ENCODE data around the gene ACYP1.
"Not testable (repeated sequence)": the region's sequence is repeated elsewhere in the genome, so short reads cannot be mapped to it uniquely, and the experiment has no call there.

ACYP1 gene

DNA sequence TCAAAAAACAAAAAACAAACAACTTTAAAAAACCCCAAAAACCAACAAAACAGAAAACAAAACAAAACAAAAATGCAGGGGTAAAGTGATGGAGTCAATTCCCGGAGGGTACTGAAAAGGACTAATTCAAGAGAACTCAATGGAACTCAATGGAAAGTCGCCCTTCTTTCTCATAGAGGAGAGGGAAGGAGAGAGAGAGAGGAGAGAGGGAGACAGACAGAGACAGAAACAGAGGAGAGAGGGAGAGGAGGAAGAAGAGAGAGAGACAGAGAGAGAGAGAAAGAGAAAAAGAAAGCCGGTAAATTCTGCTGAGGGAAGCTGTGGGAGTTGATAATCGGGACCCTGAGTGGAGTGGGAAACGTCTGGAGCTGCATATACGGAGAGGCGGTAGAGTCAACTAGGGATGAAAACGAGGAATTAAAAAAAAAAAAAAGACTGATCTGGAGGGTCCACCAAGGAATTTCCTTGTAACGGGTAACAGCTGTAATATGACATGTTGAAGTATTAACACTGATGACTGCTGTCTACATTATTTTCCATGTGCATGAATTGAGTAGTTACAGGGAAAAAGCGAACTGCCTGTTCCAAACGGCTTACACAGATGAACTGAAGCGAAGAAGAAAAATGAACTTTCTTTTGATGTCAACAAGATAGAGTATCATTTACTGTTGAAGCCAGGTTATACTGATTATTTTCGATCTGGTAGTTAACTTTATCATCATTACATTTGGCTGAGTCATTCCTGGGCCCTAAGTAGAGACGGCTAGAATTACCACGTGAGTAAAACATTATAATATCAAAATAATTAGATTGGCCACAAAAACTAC is 4.7 kb upstream of the ACYP1 start:
- DNase-seq (ENCODE audit: low spot score), result no peak

DNA sequence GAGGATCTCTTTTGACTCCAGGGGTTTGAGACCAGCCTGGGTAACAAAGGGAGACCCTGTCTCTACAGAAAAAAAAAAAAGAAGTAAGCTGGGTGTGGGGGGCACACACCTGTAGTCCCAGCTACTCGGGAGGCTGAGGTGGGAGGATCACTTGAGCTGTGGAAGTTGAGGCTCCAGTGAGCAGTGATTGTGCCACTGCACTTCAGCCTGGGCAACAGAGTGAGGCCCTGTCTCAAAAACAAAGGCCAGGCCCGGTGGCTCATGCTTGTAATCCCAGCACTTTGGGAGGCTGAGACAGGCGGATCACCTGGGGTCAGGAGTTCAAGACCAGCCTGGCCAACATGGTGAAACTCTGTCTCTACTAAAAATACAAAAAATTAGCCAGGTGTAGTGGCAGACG is 3.9 kb upstream of the ACYP1 start:
- not testable (repeated sequence) for DNase-seq (ENCODE audit: low spot score)

DNA sequence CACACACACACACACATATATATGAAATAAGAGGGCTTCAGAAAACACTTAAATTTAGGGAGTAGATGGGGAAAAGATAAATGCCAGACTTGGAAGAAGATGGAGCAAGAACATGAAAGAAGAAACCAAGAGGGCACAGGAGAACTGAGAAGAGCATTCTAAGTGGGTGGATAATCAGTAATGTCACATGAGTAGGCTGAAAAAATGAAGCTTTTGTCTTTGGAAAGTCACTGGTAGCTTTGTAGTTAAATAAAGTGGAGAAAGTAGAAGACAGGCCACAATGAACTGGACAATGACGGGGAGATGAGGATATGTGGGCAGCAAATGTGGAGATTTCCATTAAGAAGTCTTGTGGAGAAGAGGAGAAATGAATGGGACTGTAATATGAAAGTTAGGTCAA is 3.4 kb upstream of the ACYP1 start:
- DNase-seq (ENCODE audit: low spot score), result no peak

DNA sequence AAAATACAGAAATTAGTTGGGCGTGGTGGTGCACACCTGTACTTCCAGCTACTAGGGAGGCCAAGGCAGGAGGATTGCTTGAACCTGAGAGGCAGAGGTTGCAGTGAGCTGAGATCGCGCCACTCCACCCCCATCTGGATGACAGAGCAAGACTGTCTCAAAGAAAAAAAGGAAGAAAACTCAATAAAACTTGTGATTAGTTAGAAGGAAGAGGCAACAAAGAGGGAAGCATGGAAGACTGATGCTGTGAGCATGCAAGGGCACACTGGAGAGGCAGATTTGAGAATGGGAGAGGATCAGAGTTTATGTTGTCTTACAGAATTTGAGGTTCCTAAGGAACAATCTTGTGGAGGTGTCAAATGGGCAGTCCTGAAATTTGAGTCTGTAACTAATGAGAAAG is 2.9 kb upstream of the ACYP1 start:
- DNase-seq (ENCODE audit: low spot score), result no peak

DNA sequence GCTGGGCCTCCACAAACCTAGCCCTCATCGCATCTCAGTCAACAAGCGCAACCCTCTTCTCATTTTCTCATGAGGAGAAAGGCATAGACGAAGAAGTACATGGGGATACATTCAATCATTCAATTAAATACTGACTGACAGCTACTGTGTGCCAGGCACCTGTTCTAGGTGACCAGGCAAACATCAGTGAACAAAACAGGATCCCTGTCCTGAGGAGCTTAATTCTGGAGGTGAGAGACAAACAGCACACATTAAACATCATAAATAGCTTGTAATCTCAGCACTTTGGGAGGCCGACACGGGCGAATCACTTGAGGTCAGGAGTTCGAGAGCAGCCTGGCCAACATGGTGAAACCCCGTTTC is 362 bp upstream of the ACYP1 start:
- DNase-seq (ENCODE audit: low spot score), result no peak

DNA sequence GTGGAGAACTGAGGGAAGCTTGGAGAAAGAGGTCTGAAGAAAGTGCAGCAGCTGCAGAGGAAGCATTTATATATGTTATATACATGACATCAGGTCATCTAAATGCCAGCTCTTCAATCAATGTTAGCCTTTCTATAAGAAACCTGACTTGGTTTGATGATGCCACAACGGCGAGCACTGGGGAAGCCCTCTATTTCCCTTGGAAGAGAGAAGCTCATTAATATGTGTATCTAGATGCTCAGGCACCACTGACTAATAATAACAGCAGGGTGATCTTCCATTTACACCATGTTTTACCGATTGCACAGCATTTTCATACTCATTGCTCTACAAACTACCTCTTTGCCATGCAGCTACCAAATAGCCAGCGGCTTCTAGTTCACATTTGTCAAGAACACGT is 811 bp downstream of the ACYP1 start:
- no peak for DNase-seq (ENCODE audit: low spot score)

DNA sequence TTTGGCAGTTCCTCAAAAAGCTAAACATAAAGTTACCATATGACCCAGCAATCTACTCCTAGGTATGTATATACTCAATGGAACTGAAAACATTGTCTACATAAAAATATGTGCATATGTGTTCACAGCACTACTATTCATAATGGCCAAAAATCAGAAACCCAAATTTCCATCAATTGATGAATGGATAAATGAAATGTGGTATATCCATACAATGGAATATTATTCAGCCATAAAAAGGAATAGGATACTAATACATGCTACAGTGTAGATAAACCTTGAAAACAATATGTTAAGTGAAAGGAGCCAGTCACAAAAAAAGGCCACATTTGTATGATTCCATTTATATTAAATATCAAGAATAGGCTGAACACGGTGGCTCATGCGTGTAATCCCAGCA is 3.4 kb downstream of the ACYP1 start:
- no peak for DNase-seq (ENCODE audit: low spot score)

DNA sequence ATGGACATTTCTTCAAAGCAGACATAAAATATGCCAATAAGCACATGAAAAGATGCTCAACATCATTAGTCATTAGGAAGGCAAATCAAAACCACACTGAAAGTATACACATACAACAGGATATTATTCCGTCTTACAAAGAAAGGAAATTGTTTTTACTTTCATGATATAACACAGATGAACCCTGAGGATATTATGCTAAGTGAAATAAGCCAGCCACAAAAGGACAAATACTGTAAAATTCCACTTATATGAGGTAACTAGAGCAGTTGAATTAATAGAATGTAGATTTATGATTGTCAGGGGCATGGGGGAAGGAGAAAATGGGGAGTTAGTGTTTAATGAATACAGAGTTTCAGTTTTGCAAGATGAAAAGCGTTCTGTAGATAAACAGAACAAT is 4.2 kb downstream of the ACYP1 start:
- DNase-seq (ENCODE audit: low spot score), result no peak

DNA sequence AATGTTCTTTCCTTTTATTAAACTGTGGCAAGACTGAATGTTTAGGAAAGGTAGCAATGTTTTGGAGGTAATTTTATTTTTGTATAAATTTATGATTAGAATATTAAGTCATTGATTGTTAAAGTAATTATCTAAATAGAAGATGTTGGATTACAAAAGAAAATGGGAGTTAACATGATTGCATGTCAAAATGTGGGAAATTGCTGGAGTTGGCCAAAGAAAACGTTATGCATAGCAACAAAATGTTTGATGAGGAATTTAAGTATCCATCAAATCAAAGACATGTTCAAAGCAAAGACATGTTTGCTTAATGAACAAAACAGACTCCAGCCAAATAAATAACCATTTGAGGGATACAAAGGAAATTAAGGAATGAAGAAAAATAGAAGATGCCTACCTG is 9.4 kb downstream of the ACYP1 start:
- DNase-seq (ENCODE audit: low spot score), result no peak

DNA sequence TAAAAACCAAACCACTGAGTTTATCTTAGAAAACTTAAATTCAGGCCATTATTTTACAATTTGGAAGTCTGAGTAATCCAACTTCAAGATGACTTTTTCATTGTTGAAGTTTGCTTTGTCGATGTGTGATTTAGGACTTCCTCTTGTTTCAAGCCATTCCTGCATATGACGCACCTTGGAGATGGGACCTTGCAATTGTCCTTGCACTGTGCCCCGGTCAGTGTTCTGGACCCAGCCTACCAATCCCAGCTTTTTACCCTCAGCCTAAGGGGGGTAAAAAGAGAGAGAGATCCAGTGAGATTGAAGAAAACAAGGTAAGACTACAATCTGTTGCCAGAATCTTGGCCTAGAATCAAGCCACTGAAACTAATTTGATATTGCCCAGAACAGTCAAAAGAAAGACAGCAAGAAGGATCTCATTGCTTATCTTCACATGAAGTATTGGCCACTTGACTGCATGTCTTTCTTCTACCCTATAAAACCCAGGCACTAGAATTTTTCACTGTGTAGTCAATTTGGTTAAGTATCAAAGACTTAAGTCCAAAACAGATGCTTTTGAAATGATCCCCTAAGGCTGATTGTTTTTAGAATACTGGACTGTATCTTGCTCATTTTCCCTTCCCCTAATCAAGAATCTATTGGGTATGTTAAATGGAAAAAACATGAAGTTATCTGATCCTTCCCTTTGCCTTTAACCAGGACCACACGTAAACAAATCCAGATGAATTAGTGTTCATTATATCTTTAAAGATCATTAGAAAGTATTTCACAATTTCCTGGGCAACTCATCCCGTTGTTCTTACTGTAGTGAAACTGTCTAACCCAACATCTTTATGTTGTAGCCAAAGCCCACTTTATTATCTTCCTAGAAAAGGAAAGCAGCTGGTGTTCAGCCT is 10.2 kb downstream of the ACYP1 start:
- no peak for DNase-seq (ENCODE audit: low spot score)

DNA sequence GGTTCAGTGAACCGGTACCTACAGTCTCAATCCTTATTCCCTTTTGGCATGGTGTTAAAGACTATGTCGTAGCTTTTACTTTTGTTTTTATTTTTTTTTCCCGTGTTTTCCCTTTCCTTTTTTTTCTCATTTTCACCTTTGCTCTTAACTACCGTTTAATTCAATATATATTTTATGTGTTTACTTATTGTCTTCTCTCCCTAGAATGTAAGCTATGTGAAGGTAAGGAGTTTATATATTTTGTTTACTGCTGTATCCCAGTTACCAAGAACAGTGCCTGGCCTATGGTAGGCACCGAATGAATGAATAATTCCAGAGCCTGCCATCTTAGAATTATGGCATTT is 12.3 kb downstream of the ACYP1 start:
- DNase-seq (ENCODE audit: low spot score), result no peak

DNA sequence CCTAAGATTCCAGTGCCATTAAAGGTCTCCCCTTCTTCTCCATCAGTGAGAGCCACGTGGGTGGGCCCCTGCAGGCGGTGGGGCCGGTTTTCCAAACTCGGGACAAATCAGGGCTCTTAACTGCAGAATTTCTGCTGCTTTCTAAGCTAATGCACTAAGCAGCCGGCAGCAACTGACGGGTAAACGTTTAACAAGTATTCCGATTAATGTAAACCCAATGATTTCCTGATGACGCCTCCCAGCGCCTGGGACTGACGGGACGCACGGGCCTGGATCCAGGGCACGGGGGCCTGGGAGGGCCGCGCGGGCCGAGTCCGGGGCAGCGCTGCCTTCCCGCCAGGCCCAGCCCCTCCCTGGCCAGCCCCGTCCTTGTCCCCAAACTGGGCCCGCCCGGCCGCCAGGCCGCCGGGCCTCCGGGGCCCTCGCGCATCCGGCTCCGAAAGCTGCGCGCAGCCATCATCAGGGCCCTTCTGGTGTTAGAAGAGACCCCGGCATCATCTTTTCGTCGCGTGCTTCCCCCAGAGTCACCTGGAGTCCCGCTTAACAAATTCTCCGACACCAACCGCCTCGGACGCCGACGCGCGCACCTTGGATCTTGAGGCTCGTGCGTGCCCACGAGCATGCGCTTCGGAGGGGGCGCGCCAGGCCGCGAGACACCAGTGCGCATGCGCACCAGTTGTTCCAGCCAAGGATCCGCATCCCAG is 12.8 kb downstream of the ACYP1 start, which contains the start of gene MLH3:
MLH3 (minus strand) TSS at position 616 of the 704 bp plus-strand sequence. CDS start 1,812 bp downstream, outside the sequence.
- DNase-seq (ENCODE audit: low spot score), result peak; percentile 97

DNA sequence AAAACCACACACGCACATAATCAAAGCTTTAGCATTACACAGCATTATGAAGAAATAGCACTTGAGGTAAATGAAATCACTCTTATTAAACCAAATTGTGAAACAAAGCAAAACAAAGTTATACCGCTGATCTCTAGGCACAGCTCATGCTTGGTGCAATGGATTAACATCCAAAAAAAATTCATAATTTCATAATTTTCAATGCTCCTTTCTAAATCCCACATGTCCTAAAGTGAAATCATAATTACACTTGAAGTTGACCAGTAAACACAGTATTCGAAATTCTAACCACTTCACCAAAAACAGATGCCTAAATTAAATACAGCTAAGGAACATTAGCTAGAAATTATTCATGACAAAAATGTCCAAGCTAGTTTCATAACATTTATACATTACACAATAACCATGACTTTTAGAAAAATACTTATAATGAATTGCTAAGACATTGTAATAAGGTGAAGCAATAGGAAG is 14.1 kb downstream of the ACYP1 start:
- DNase-seq (ENCODE audit: low spot score), result peak; percentile 48

DNA sequence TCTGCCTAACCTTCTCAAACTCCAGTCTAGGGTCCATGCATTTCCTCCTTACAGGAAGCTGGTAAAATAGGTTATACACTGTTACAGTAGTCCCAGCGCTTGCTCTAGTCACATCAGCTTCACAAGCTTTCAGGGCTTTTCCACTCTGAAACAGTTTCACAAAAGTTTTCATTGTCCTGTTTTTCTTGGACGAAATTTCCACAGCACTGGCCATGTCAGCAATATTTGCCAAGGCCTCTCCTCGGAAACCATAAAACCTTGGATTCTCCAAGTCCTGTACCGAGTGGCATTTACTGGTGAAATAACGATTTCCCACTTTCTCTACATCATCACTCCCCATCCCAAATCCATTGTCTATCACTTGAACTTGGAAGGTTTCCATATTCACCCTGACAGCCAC is 14.7 kb downstream of the ACYP1 start:
- DNase-seq (ENCODE audit: low spot score), result no peak

DNA sequence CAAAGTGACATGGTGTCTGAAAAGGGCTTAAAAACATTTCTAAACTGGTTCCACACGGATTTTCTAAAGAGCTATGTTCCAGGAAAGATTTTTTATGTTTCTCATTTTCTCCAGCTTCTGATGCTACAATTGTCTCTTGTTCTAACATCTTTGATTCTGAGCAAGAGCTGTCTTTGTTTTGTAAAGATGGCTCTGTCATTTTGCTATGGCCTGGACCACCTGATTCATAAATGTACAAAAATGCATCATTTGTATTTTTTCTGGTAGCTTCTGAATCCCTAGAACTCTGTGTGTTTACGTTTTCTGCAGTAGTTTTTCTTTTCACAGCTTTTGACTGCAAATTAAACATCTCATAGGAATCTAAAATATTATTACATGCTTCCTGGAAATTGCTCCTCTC is 15.7 kb downstream of the ACYP1 start:
- no peak for DNase-seq (ENCODE audit: low spot score)

DNA sequence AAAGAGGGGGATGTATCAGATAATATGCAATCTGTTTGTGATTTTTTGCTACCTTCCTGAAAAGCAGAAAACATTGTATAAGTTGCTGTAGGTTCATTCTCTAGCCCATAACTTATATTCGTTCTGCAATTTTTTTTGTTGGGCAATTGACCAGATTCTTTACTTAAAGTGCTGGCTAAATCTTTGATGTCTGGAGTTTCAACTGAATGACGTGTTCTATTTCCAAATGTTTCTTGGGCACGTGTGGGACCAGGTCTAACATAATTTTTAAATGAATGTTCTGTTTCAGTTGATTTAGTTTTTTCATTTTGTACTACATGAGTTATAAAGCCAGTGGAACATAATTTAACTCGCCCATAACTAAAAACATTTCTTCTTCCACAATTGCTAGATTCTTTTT is 16.3 kb downstream of the ACYP1 start:
- DNase-seq (ENCODE audit: low spot score), result no peak

DNA sequence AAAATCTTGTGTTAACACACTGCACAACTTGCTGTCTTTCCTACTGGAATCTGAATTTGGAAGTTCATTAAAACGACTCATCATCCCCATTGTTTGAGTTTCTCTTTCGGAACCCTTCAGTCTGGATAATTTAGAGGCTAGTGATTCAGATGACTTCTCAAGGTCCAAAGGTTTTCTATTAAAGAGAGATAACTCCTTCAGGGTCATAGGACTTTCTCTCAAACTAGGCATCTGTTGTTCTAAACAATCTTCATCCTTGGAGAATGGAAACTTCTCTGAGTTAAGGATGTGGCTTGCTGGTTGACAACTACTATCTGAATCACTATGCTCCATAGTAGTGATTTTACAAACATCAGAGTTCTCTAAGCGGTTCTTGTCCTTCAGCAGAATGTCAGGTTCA is 16.9 kb downstream of the ACYP1 start:
- DNase-seq (ENCODE audit: low spot score), result no peak

DNA sequence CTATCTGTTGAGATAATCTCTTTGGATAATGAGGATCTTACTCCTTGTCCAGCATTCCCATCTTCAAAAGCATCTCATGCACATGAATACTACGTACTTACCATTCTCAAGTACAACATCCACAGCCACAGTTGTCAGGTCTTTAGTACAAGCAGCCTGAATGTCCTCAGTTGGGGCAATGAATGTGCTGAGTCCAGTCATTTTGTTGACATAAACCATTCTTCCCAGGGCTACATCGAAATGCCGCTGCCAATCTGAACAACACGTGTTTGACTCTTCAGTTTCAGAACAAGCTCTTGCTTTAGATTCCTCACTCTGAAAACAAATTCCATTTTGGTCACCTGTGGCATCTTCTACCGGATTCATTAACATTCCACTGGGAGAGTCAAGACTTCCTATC is 17.5 kb downstream of the ACYP1 start:
- DNase-seq (ENCODE audit: low spot score), result no peak

DNA sequence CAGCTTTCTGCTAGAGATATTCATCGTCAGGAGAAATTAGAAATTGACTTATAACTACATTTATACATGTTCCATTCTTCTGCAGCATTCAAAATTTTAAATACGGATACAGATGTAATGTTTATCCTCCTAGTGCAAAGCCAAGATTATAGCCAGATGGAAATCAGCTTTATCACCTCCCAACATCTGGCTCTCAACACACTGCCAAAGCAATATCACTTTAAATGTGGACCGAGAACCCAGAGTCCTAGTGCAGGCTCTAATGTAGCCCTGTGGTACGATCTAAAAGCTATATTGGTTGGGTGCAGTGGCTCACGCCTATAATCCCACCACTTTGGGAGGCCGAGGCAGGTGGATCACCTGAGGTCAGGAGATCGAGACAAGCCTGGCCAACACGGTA is 19.1 kb downstream of the ACYP1 start:
- no peak for DNase-seq (ENCODE audit: low spot score)

DNA sequence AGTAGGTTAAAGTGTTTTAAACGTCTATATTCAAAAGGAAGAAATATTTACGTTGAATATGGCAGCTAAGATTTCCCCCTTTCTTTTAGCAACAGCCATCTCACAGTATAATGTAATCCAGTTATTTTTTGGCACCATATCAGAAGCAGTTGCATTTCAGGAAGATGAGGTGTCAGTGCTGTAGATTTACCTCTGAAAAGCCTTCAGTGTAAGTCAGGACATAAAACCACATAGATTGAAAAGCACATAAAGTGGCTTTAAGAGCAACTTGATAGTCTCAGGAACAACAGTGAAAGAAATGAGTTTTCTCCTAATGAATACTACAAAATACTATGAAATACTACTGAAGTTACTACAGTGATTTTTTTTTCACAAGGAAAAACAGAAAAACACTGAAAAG is 19.5 kb downstream of the ACYP1 start:
- DNase-seq (ENCODE audit: low spot score), result peak; percentile 31

DNA sequence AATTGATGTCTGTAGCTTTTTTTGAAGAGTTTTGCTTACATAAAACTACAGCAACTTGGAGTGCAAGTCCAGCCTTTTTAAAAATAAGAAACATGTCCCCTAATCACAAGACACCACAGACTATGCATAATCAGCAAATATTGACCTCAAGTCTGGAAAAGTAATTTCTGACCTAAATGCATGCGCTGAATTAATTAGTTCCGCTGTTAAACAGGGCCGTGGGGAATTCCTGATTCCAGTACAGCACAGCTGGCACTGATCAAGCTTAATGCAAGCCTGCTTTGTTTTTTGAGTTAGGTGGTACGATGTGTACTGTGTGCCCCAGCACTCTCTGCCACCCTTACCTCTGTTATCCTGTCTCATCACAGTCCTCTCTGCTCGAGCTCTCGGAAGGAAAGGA is 21.8 kb downstream of the ACYP1 start:
- no peak for DNase-seq (ENCODE audit: low spot score)

DNA sequence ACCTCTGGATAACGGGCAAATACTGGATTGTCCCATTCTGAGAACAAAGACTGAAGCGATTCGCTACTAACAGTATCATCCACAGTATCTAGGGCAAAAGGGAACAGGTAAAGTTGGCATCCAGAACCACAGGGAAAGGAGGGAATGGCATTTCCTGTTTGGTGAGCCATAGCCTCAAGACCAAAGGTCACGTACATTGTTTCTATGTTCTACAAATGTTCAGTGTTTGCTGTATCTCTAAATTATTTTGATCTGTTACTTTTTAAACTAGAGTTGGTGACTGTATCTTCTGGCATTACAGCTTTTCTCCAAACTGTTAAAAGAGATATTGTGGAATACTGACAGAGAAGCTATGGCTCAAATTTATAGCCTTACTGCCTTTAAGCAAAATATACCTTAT is 22.2 kb downstream of the ACYP1 start:
- DNase-seq (ENCODE audit: low spot score), result no peak

DNA sequence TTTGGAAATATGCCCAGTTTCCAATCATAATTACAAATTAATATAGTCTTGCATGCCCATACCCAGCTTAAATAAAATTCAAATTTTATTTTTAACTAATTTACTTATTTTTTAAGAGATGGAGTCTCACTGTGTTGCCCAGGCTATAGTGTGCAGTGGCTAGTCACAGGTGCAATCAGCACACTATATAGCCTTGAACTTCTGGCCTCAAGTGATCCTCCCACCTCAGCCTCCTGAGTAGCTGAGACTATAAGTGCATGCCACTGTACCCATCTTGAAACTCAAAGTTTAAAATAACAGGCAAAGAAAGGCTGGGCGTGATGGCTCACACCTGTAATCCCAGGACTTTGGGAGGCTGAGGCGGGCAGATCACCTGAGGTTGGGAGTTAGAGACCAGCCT is 22.9 kb downstream of the ACYP1 start:
- no peak for DNase-seq (ENCODE audit: low spot score)

All from AG20443 (cell line).